Germinal center (tissue), 1 donor: ENCODE measurements around the gene PEBP1.

ENCODE experiments used
- DNase-seq: peaks from one replicate; pipeline ENCODE4 v3.0.0; 2012; ENCODE audit warnings: mixed read lengths, low spot score

PEBP1 gene

DNA sequence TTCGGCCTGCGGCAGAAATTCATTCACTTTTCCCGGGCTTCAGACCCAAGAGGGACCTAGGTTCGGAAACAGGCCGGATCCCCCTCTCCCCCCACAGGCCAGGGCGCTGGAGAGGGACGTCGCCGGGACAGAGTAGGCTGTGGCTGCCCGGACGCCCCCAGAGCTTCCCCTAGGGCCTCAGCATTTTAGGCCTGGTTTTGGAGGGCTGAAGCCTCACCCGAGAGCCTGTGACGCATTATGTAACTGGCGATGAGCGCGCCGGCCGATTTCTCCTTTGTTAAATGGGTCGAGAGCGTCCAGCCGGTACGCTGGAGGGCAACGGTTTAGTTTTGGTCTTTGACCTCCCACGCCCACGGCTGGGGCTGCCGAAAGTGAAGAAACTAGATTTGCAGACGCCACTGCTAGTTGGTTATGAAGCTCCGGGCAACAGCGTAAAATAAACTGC, 657 bp downstream of the PEBP1 start:
- DNase-seq = peak; percentile 36

DNA sequence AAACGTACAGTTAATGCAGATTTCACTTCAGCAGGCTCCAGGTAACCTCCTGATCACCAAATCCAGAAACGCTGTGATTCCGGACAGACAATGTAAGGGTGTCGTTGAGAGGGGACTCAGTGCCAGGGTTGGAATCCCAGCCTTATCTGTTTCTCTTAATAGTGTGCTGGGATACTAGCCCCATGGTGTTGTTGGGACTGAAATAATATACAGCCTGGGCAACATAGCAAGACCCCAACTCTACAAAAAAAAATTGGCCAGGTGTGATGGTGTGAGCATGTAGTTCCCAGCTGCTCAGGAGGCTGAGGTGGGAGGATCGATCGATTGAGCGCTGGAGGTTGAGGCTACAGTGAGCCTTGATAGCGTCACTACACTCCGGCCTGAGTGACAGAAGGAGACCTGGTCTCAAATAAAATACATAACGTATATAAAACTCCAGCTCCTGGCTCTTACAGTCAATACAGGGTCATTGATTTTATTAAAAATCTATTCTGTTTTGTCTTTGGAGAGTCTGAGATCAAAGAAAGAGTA, 1.3 kb downstream of the PEBP1 start:
- no peak for DNase-seq

DNA sequence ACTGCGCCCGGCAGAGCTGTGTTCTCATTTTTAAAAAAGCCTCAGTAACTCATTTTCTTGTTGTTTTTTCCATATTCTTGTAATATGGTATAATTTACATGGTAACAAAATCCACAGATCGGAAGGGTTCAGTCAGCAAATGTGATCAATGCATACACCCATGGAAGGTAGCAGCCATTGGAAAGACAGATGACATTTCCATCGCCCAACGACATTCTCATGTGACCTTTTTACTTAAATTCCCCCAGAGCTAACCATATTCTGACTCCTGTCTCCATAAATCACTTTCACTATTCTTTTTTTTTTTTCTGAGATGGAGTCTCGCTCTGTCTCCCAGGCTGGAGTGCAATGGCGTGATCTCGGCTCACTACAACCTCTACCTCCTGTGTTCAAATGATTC, 4.9 kb downstream of the PEBP1 start:
- DNase-seq = no peak

DNA sequence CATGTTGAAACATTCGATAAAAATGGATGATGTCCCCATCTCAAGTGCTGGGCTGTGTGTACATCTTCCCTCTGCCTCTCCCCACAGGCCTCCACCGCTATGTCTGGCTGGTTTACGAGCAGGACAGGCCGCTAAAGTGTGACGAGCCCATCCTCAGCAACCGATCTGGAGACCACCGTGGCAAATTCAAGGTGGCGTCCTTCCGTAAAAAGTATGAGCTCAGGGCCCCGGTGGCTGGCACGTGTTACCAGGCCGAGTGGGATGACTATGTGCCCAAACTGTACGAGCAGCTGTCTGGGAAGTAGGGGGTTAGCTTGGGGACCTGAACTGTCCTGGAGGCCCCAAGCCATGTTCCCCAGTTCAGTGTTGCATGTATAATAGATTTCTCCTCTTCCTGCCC, 8.6 kb downstream of the PEBP1 start:
- DNase-seq = no peak

DNA sequence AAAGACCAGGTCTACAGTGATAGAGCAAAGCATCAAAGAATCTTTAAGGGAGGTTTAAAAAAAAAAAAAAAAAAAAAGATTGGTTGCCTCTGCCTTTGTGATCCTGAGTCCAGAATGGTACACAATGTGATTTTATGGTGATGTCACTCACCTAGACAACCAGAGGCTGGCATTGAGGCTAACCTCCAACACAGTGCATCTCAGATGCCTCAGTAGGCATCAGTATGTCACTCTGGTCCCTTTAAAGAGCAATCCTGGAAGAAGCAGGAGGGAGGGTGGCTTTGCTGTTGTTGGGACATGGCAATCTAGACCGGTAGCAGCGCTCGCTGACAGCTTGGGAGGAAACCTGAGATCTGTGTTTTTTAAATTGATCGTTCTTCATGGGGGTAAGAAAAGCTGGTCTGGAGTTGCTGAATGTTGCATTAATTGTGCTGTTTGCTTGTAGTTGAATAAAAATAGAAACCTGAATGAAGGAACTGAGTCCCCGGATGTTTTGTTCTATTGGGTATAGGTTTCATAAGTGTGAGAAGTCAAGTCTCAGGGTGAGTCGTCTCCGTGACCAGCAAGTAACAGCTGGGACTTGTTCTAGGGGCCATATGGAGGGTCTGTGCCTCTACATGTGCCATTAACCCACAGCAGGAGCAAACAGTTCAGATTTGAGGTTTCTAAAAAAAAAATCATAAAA, 9.3 kb downstream of the PEBP1 start:
- no peak for DNase-seq

DNA sequence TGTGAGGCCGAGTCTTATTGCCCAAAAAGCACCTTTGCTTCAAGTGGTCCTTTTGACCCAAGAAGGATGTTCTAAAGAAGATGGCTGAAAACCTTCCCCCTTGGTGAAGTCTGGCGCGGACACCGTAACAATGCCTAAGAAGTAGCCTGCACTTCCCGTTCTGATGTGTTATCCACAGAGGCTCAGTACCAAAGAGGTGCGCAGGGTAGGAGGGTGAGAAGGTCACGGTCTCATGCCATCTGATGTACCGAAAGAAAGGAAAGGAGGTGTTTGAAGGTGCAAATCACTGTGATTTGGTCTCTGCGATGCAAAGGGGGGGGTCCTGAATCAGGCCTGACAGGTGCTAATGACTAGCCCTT, 9.9 kb downstream of the PEBP1 start:
- no peak for DNase-seq

DNA sequence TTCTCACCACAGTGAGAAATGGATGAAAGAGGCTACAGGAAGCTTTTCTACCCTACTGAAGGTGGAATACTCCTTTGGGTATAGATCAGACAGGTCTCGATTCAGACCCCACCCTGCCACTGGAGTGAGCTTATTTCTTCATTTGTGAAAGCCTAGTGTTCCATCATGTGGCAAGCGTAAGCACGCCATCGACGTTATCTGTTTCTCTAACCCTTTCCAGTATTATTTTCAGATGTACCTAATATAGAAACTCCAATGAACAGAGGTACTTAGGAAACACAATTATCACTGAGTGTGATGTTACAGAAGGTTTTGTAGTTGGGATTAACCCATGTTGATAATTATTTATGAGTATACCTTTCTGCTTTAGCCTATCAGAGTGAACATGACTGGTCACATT, 12.4 kb downstream of the PEBP1 start:
- DNase-seq = no peak

DNA sequence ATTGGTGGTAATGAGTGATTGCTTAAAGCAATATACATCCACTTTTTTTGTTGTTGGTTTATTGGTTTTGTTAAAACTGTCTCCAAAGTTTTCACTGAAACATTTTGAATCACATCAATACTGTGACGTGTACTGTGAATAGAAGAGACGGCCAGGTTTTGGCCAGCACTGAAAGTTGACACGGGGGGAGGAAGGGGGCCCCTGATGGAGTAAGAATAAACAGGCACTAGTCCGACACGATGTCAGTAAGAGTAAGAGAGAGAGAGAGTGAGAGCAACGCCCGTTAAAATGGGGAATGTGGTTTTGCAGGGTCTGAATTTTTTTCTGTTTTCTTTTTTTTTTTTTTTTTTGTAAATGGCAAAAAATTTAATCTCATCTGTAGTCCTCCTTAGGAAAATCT, 14.7 kb downstream of the PEBP1 start:
- no peak for DNase-seq

DNA sequence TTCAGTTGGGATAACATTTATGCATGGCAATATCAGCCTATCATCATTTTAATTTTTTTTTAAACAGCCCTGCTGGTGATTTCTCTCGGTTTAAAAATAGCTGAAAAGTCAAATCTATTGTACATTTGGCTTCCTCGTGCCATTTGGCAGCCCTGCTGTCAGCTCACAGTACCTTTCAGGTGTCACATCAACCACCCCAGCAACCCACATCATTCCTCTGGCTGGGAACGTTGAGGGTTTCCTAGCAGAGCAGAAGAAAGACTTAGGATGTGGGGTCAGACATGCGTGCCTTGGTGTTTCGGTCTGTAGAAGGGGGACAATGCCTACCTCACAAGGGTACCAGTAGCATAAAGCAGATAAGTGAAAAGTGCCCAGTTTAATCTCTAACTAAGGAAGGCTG, 15.8 kb downstream of the PEBP1 start:
- no peak for DNase-seq

DNA sequence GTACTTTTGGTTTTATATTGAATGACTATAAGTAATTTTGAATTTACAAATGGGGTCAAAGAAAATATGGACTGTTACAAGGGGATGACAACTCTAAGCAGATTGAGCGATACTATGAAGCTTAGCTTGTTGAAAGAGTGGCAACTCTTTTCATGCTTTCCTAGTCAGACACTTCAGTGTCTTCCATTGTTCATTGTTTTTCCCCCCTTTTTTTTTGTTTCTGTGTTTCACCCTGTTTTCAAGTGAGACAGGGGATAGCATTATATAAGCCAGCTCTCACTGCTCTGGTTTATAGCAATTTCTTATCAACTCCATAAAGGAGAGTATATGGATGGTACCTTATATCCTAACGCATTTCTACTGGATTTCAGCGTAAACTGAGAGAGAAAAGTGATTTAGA, 24.6 kb downstream of the PEBP1 start:
- DNase-seq = no peak

DNA sequence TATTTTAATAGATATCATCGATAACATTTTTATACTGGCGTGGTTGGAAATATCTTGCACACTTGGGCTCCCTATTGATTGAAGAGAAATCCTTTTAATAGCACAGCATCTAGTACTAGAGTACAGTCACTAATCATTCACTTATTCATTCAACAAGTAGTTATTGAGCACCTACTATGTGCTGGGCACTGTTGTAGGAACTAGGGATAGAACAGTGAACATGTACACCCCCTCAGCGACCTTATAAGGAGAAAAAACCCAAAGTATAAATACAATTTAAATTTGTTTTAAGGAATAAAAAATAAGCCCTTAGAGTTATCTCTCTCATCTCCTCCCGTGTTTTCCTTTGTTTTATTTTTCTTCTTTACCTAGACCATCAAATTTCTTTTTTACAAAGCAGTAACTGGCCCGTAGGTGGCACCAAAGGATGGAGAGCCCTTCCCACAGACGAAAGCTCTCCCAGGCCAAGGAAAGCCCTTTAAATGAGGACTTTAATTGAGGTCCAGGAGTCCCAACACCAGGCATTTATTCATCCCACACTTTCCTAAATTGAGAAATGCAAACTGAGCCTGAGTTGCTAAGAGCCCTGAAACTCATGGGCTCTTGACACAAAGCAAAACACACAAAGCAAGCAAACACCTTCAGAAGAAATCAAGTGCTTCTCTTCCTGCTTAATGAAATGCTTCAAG, 29.0 kb downstream of the PEBP1 start:
- no peak for DNase-seq

DNA sequence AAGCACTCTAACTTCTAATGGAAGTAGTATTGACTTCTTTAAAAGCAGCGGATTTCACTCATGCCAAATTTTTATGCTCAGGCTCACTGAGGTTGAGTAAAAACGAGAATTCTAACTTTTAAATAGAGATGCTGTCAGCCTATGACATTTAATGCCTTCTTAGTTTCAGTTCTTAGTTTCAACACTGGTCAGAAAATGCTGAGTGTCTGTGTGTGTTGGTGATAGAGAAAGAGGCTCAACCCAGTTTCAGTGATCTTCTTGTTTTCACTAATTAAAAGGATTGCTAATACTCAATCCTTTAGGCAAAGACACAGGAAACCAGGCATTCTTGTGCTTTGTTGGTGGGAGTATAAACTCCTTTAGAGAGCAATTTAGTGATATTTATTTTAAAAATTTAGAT, 31.0 kb downstream of the PEBP1 start:
- DNase-seq = no peak

DNA sequence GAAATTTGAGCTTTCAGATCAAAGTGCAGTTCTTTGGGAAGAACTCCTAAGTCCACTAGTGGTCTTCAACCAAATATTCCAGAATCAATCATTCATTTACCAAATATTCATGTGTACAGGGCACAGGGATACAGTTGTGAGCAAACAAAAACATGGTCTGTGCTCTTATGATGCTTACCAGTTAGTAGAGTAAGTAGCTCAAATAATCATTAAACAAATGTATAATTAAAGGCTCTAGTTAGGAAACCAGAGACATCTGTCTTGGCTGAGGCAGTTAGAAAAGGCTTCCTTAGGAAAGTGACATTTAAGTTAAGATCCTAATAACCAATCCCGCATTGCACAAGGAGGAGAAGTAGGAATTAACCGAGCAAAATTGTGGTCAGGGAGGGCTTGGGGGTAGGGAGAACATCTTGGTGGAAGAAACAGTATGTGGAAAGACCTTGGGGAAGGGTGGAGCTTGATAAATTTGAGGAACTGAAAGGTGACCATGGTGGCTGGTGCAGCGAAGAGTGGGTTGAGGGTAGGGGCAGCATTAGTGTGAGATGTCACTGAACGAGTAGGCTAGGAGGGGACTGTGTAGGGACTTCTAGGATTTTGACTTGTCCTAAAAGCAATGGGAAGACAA, 40.0 kb downstream of the PEBP1 start:
- DNase-seq = no peak

DNA sequence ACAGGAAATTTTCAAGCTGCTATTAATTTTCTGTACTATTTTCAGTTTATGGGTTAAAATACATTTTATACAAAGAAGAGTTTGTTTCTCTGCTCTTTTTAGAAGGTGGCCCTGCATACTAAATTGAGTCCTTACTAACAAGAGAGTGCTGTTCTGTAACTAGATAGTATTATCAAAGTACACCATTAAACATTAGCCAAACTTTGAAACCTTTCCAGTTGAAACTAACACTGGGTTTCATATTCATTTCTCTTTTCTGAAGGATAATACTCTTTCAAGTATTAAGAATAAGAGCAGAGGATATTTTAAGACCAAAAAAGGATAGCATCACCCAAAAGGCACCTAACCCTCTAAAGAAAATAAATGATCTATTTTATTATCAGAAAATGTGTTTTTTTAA, 47.2 kb downstream of the PEBP1 start:
- DNase-seq = no peak

DNA sequence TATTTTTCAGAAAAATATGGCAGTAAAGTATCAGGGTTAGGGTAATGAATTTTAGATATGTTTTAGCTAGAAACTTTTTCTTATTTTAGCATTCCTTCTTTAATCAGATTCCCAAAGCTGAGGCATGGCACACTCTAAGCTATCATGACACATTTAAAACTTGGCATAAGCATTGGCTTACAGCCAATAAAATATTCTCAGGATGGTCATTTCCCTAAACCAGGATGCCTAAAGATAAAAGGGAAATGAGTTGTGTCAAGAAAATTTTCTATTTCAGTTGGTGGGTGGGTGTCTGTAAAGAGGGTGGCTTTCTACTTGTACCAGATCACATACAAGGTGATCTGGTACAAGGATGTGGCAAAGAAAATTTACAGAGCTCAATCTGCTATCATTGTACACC, 47.8 kb downstream of the PEBP1 start:
- DNase-seq = no peak

DNA sequence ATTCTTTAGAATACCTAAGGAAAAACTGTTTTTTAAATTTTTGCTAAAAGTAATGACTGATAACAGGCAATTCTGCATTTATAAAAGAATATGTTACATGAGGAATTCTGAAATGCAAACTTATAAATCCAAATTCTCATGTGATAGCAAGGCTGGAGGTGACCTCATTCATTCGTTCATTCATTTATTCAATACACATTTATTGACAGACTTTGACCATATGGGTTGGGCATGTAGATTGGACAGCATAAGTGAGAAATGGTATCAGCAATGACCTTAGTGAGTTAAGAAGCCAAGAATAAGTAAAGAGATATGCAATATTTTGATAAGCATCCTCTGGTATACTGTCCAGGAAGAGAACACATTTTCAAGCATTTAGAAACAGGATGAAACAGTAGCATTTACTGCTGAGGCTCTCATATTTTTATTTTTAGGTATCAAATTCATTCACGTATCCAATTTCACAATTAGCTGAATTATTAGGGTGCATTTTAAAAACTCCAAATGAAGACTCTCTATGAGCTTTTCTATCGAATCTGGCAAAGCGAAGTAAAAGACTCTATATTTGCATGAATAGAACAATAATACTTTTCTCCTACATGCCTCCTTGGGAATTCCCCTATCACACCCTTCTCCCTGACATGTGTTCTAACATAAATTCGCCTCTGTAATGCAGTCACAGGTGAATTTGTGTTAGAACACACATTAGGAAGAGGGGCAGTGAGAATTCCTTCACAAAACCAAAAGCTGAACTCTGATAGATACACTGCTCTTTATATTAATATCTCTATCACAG, 49.9 kb downstream of the PEBP1 start:
- no peak for DNase-seq

DNA sequence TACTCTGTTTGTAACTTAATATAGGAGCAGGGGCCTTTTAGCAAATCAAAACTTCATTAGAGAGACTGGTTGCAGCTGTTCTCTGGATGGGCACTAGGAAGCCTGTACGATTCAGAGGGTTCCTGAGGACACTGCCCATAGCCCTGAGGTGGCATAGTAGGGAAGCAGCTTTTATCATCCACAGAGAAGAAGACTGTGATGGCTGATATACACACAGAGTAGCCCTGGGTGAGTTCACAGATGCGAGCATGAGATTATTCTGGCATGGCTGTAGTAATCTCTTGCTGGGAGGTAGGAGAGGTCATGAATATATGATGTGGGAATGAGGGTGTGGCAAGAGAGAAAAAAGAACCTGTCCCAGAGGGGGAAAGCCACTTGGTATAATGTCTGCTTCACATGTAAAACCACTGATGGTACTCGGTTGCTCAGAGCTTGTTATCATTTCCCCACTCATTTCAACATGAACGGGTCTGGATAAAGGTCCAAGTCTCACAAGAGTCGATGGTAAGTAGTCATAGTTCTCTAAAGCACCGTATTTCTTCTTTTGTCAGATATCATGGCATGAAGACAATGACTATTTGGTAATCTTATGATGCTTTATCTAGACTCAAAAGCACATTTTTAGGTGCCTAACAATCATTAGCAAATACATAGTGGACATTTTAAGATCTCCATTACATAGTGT, 52.0 kb downstream of the PEBP1 start:
- DNase-seq = no peak

DNA sequence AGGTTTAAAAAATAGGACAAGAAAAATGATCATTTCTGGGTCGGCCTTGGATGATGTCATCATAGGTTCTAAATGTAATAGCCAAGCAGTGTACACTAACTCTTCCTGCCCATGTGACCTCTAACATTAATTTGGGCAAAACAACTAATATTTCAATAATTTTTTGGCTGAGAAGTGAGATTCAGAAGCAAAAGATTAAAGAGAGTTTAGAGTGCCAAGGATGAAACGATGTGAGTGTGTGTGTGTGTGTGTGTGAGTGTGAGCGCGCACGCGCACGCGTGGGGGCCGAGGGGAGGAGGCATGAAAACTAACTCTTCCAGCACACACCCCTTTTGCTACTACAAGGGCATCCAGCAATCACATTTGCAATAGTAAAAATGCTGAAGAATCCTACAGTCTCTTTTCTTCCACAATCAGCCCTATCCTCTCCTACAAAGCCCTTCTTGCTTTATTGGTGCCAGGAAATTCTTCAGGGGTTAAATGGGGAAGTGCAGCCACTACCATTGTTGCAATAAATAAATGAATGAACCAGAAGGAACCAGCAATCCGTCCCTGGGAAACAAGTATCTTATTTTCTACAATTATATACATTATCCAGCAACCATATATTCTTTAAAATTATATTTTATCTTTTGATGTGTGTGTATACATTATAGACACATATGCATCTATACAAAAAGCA, 52.9 kb downstream of the PEBP1 start:
- DNase-seq = no peak

DNA sequence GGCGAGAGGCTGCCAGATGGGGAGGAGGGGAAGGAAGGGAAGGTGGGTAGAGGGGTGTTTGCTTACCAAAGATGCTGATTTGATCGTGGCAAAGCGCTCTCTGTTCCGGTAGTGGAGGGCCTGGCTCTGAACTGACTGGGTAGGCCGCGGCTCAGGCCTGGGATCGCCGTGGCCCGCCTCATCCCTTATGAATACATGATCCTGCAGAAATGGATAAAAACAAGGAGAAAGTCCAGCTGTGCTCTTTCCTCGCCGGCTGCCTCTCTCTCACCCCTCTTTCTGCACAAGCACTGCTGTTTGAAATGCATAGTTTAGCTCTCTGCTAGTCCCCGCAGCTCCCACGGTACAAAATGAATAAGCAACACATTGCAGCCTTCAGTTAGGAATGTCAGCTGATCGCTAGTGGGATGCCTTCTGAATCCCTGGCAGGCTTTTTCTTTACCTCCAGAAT, 53.8 kb downstream of the PEBP1 start:
- DNase-seq = no peak

DNA sequence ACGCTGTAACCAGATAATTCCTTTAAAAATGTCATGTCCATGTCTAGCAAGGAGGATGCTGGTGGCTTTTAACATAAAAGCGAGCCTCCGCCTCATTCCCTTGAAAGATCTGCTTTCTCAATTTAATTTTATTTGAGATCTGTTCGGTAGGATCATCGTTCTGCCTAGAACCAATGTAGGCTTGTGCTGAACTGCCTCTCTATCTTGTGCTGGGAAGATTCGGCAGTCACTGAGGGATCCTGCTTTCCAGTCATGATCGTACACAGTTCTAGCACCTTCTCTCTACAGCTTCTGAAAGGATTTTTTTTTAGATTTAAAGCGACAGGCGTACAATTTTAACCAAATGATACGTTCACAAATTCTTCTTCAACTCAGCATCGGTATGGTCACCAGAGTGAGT, 54.3 kb downstream of the PEBP1 start:
- no peak for DNase-seq

DNA sequence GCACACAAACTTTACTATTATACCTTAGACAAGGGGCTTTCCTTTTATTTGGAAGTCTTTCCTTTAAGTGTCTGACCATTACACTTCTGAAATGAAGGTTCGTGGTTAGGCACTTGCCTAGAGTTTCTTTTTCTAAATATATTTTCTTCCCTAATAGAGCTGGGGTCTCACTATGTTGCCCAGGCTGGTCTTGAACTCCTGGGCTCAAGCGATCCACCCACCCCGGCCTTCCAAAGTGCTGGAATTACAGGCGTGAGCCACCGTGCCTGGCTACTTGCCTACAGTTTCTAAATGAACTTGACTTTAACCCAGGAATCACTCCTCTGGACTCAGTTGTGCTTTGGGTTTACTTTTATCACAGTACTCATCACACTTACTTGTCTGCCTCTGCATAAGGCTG, 57.6 kb downstream of the PEBP1 start:
- no peak for DNase-seq
